HL-60 (cell line): ENCODE measurements around the gene MRPL49.

Source experiments
- DNase-seq, 2 experiments: peaks; one replicate each; pipeline ENCODE4 v3.0.0-alpha.2; 2010 to 2020; ENCODE audit warnings: low read depth in 1 of 2, low spot score in 1 of 2
- H3K27ac ChIP-seq: fragments of 250-450 bp; sonication (Bioruptor Pico); replicated peaks from 2 replicates; pipeline ENCODE4 v1.5.1; 2020; ENCODE audit warnings: mild to moderate bottlenecking, moderate library complexity
- H3K27me3 ChIP-seq: fragments of 250-450 bp; sonication (Bioruptor Pico); 2 replicates; pipeline ENCODE4 v1.5.1; 2021; ENCODE audit warnings: mild to moderate bottlenecking, moderate library complexity; ENCODE audit not compliant: insufficient read depth, poor library complexity, severe bottlenecking
- H3K4me3 ChIP-seq: replicated peaks from 2 replicates; pipeline ENCODE4 v1.5.1; 2011; ENCODE audit warnings: mild to moderate bottlenecking, control low read depth, low read length; ENCODE audit not compliant: insufficient read depth
- GABPA ChIP-seq: IDR thresholded peaks from 2 replicates; pipeline ENCODE4 v1.6.1; 2012; ENCODE audit warnings: low read depth
- POLR2AphosphoS5 ChIP-seq: IDR thresholded peaks from 2 replicates; pipeline ENCODE4 v1.6.1; 2012; ENCODE audit warnings: low read depth
- SPI1 ChIP-seq: IDR thresholded peaks from 2 replicates; pipeline ENCODE4 v1.6.1; 2012; ENCODE audit warnings: low read depth, mild to moderate bottlenecking, borderline replicate concordance
- TF ChIP-seq, protein P1 (sequence below): IDR thresholded peaks from 2 replicates; pipeline ENCODE4 v1.6.1; 2012; ENCODE audit warnings: low read depth; ENCODE audit not compliant: insufficient replicate concordance
- TF ChIP-seq, protein P2 (sequence below): IDR thresholded peaks from one replicate; pipeline ENCODE4 v1.5.1; 2011; ENCODE audit warnings: low read length, control low read depth, inconsistent platforms; ENCODE audit not compliant: insufficient read depth

Gene MRPL49

DNA sequence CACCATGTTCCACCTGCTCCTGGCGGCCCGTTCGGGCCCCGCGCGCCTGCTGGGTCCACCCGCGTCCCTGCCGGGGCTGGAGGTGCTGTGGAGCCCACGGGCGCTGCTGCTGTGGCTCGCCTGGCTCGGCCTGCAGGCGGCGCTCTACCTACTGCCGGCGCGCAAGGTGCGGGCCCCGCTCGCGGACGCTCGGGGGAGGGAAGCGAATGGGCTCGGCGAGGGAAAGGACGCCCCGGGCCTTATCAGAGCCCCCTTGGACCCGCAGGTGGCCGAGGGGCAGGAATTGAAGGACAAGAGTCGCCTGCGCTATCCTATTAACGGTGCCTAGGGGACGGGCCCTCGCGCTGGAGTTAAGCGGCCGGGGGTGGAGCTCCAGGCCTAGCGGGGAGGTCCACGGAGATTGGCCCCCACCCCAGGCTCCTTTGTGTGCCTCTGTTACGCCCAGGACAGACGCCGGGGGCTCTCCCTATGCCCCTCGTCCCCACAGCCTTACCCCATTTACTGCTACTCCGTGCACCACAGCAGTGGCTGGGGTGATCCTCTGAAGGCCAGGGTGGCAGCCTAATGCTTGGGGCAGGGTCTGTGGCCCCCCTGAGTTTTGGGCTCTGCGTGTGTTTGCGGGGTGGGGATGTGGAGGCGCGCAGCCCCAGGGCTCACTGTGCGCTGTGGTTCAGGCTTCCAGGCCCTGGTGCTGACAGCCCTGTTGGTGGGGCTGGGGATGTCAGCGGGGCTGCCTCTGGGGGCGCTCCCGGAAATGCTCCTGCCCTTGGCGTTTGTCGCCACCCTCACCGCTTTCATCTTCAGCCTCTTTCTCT lies 9.4 kb upstream of the MRPL49 start:
- peak in 1 of 2 experiments; percentile 55 for DNase-seq
- TF ChIP-seq GABPA (no peak), POLR2AphosphoS5 (peak; percentile 4; the same call in 1 of the 2 replicates), SPI1 (no peak)
- TF ChIP-seq, protein P1, sequence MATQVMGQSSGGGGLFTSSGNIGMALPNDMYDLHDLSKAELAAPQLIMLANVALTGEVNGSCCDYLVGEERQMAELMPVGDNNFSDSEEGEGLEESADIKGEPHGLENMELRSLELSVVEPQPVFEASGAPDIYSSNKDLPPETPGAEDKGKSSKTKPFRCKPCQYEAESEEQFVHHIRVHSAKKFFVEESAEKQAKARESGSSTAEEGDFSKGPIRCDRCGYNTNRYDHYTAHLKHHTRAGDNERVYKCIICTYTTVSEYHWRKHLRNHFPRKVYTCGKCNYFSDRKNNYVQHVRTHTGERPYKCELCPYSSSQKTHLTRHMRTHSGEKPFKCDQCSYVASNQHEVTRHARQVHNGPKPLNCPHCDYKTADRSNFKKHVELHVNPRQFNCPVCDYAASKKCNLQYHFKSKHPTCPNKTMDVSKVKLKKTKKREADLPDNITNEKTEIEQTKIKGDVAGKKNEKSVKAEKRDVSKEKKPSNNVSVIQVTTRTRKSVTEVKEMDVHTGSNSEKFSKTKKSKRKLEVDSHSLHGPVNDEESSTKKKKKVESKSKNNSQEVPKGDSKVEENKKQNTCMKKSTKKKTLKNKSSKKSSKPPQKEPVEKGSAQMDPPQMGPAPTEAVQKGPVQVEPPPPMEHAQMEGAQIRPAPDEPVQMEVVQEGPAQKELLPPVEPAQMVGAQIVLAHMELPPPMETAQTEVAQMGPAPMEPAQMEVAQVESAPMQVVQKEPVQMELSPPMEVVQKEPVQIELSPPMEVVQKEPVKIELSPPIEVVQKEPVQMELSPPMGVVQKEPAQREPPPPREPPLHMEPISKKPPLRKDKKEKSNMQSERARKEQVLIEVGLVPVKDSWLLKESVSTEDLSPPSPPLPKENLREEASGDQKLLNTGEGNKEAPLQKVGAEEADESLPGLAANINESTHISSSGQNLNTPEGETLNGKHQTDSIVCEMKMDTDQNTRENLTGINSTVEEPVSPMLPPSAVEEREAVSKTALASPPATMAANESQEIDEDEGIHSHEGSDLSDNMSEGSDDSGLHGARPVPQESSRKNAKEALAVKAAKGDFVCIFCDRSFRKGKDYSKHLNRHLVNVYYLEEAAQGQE = no peak
- TF ChIP-seq, protein P2, sequence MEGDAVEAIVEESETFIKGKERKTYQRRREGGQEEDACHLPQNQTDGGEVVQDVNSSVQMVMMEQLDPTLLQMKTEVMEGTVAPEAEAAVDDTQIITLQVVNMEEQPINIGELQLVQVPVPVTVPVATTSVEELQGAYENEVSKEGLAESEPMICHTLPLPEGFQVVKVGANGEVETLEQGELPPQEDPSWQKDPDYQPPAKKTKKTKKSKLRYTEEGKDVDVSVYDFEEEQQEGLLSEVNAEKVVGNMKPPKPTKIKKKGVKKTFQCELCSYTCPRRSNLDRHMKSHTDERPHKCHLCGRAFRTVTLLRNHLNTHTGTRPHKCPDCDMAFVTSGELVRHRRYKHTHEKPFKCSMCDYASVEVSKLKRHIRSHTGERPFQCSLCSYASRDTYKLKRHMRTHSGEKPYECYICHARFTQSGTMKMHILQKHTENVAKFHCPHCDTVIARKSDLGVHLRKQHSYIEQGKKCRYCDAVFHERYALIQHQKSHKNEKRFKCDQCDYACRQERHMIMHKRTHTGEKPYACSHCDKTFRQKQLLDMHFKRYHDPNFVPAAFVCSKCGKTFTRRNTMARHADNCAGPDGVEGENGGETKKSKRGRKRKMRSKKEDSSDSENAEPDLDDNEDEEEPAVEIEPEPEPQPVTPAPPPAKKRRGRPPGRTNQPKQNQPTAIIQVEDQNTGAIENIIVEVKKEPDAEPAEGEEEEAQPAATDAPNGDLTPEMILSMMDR = peak; percentile 67
- H3K4me3 ChIP-seq = peak overlapping the region; percentile 46
- H3K27ac ChIP-seq = peak overlapping the region; percentile 34
- H3K27me3 ChIP-seq = no peaks in the 10 kb centered on the region

DNA sequence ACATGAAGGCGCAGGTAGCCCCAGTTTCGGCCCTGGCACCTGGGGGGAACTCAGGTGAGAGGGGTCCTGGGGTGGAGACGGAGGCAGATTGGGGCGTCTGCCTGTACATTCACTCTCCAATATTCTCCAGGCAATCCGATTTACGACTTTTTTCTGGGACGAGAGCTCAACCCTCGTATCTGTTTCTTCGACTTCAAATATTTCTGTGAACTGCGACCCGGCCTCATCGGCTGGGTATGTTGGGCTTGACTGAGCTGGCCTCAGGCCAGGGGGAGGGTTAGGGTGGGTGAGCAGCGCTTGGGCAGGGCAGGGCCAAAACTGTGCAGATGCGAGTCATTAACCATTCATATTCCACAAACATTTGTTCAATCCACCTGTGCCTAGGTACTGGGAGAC lies 8.8 kb upstream of the MRPL49 start:
- DNase-seq = no peak

GRCh38 chr11:65113839-65114238 lies 8.3 kb upstream of the MRPL49 start:
- TF ChIP-seq SPI1 (peak; percentile 9; the same call in 1 of the 2 replicates), GABPA (no peak)
- Histone ChIP-seq H3K27me3 (no peaks in the 10 kb centered on the region), H3K4me3 (no peak overlapping the region), H3K27ac (no peak overlapping the region)
- no peak for DNase-seq

More for the DNA sequence above, 8.8 kb upstream of the MRPL49 start:
- TF ChIP-seq POLR2AphosphoS5 (no peak; the same call in 1 of the 2 replicates), GABPA (no peak), SPI1 (no peak)
- TF ChIP-seq, protein P2 = no peak
- TF ChIP-seq, protein P1 = no peak
- H3K4me3 ChIP-seq = no peak overlapping the region
- H3K27ac ChIP-seq = no peak overlapping the region
- H3K27me3 ChIP-seq = no peaks in the 10 kb centered on the region

DNA sequence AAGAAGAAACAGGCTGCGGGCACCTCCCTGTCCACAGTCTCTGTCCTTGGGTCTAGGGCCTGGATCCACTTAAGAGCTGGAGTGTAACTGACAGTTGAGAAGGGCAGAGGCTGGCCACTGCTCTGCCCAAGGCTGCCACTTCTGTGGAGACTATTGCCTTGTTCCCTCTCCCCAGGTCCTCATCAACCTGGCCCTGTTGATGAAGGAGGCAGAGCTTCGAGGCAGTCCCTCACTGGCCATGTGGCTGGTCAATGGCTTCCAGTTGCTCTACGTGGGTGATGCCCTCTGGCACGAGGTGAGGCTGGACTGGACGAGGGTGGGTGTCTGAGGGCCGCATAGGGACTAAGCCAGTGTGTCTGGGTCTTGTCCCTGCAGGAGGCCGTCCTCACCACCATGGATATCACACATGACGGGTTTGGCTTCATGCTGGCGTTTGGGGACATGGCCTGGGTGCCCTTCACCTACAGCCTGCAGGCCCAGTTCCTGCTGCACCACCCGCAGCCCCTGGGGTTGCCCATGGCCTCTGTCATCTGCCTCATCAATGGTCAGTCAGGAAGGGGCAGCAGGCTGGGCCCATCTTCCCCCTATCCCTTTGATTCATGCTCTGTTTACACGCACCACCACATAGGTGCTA lies 7.5 kb upstream of the MRPL49 start:
- Histone ChIP-seq H3K27ac (no peak overlapping the region), H3K4me3 (no peak overlapping the region), H3K27me3 (no peaks in the 10 kb centered on the region)
- no peak for TF ChIP-seq GABPA
- TF ChIP-seq, protein P1 = no peak
- TF ChIP-seq, protein P2 = no peak
- TF ChIP-seq SPI1 = no peak
- TF ChIP-seq POLR2AphosphoS5 = no peak
- no peak for DNase-seq
